ENCODE data around the gene CARNS1. TPM values are rescaled to one million over a fixed set of nuclear protein-coding genes. Genes with fewer than 3 reads are reported as not detected.
"Not testable (repeated sequence)": the region's sequence is repeated elsewhere in the genome, so short reads cannot be mapped to it uniquely, and the experiment has no call there.

CARNS1 gene
- polyA plus RNA-seq, 4 donors, result 1.1 to 4.4 (median 1.8) TPM

DNA sequence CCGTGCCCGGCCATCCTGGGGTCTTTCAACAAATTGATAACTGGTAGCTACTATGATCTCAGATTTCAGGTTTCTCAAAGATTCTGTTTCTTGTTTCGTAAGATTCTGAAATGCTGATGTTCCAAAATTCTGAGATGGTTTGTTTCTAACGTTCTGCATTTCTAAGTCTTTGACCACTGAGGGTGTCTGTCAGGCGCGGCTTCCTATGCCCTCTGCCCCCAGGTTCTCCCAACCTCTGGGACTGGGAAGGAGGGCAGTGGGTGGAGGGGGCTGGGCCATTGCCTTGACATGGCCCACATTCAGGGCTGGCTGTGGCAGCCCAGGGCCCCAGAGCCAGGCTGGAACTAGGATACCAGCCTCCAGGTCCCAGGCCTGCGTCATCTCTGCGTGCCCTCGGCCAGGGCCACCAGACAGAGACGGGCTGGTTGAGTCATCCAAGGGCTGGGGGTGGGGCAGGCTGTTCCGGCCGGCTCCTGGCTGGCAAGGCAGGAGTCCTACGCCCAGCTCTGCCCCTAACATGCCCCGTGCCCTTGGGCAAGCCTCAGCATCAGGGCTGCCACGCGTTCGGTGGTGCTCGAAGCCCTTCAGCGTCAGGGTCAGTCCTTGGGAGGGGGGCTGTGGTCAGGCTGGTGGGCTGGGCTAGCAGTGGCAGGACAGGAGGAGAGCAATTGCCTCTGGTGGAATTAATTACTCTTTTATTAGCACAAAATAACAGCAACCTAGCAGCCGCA, 48.4 kb downstream of the CARNS1 start:
- no peak for DNase-seq (ENCODE audit: low read depth in 4 of 4, low spot score in 3 of 4)

DNA sequence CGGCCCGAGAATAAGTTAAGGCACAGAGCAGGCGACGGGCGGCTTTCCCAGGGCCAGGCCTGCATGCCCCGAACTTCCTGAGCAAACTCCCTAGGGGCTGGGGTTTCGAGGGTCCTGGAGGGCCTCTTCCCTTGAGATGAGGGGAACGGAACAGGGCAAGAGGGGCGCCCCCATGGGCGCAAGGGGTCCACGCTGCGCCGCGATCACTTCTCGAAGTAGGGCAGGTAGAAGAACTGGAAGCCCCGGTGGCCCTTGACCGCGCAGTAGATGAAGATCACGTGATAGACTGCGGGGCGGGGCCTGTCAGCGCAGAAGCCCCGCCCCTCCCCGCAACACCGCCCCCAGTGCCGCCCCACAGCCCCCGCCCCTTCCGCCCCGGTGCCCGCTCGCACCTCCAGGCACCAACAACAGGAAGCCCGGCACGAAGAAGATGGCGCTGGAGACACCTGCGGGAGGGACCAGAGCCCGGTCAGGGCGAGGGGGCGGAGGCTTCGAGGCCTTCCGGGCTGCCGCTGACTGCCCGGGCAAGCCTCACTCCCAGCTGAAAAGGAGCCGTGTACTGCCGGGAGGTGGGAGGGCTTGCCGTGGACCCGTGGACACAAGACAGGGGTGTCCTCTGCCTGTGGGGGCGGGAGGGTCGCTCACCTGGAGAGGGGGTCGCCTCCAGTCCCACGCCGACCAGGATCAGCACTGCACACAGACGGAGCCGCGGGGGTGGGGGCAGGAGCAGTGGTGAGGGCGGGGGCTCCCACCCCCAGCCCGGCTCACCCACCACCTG, 49.1 kb downstream of the CARNS1 start:
- peak in 3 of 4 donors; percentile 64 to 70 (median 70) for DNase-seq (ENCODE audit: low read depth in 4 of 4, low spot score in 3 of 4)

DNA sequence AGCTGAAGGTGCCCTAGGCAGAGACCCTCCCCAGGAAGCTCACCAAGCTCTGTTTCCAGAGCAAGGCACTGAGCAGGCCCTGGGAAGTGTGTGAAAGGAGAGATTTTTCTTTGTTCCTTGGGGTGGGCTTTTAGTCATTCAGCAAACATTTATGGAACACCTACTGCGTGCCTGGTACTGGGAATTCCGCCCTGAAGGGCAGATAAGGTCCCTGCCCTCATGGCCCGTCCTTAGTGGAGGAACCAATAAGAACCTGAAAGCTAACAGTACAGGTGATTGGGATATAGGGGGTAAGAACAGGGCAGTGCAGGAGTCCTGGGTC, 49.7 kb downstream of the CARNS1 start:
- no peak for DNase-seq (ENCODE audit: low read depth in 4 of 4, low spot score in 3 of 4)

DNA sequence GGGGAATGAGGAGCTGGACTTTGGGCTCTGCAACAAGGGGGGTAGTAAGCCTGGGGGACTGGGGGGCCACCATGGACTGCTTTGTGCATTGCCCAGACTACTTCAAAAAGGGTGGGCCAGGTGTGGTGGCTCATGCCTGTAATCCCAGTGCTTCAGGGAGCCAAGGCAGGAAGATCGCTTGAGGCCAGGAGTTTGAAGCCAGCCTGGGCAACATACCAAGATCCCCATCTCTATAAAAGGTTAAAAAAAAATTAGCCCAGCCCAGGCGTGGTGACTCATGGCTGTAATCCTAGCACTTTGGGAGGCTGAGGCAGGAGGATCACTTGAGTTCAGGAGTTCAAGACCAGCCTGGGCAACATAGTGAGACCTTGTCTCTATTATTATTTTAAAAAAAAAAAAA, 50.1 kb downstream of the CARNS1 start:
- not testable (repeated sequence) for DNase-seq (ENCODE audit: low read depth in 4 of 4, low spot score in 3 of 4)

DNA sequence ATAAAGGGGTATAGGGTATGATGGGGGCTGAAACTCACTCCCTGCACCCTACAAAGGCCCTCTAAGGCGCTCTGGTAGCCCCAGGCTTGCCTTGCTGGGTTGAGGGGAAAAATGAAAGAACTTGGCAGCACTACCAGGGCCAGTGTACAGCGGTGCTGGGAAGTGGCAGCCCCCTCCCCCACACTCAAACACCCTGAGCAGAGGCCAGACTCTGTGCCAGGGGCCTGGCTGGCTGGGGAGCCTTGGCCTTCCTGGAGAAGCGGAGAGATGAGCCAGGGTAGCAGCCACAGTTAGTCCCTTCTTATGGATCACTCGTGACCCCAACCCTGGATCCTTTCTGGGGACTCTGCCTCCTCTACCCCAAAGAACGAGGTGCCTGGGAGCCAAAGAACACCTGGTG, 50.9 kb downstream of the CARNS1 start:
- DNase-seq (ENCODE audit: low read depth in 4 of 4, low spot score in 3 of 4), result no peak

DNA sequence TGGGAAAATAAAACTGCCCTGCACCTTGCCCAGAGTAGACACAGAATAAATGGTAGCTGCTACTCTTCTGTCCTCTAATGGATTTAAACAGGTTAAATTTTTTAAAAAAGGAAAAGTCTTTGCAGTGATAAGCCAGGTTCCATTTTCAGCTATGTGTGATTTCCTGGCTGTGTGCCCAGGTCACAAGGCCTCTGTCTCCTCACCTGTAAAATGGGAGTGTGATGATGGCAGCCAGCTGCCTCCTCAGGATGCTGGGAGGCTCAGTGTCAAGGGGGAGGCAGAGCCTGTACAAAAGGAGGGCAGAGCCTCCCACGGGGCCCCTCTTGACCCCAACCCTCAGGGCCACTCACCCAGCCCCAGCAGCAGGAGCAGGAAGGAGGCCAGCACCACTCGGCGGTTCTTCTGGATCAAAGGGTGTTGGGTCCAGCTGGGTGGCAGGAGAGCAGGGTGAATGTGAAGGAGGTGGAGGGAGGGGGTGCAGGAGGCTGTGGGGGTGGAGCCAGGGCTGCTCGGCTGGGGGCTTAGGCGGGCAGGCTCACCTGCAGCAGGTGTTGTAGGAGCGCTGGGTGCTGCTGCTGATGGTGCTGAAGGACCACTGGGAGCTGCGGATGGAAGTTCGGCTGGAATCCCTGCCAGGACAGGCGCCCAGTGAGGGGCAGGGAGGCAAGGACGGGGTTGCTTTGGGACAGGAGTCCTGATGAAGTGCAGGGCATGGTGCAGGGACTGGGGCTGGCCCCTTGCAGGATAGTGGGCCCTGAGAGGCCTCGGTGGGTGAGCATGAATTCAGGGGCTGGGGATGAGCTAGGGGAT, 51.7 kb downstream of the CARNS1 start:
- no peak for DNase-seq (ENCODE audit: low read depth in 4 of 4, low spot score in 3 of 4)

DNA sequence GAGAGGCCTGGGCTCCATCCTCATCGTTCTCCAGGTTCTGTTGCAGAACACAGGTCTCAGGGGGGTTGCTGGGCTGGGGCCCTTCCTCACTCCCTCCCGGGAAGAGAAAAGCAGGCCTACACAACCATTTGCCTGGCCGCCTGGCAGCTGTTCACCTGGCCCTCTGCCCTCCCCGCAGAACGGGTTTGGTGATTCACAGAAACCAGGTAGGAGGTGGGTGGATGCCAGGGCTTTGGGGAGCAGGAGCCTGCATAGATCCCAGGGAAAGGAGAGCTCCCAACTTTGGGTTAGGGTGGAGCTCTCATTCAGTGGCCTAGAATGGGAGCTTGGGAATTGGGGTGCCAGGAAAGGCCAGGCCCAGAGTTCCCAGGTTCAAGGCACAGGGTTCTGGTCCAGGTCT, 52.6 kb downstream of the CARNS1 start:
- DNase-seq (ENCODE audit: low read depth in 4 of 4, low spot score in 3 of 4), result no peak

DNA sequence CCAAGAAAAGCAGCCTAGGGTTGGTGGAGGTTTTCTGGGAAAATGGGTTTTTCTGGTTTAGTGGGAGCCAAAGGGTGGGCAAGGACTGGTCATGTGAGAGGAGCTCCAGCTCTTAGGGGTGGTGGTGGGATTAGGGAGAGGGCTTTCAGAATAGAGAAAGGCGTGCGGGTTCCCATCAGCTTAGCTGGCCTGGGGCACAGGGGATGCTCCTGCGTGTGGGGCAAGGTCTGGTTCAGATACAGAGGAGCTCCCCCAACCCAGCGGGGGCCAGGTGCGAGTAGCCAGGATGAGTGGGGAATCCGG, 52.9 kb downstream of the CARNS1 start:
- no peak for DNase-seq (ENCODE audit: low read depth in 4 of 4, low spot score in 3 of 4)

DNA sequence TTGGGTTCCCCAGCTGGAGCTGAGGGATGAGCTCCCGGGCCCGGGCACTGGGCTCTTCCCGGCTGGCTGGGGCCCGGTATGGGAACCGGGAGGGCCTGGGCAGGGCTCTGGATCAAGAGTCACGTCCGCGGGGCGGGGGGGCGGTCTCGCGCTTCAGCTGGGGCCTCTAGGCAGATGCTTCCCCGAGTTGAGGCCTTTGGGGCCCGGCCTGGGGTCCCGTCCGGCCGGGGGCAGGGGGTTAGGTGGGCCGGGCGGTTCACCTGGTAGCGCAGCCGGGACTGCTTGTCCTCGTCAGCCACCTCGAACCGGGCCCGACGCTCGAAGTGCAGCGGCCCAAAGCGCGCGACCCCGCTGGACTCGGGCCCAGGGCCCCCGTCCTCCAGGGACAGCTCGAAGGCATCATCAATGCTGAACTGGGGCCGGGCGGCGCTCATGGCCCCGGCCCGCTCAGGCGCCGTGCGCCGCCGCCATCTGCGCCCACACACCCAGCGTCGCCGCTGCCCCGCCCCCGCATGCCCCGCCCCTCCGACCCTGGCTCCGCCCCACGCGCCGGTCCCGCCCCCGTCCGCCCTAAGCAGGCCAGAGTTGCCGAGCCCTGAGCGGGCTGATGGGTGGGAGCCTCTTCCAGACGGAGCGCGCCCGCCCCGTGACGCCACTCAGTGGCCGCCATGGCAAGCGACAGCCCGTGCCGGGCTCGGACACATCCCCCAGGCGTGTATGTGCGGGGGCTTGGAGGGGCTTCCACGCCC, 53.5 kb downstream of the CARNS1 start, which contains the start of gene TMEM134:
TMEM134 (minus strand) TSS at position 493 of the 749 bp plus-strand sequence; CDS start at position 434, 59 bp downstream.
- peak; percentile 74 to 84 (median 80) for DNase-seq (ENCODE audit: low read depth in 4 of 4, low spot score in 3 of 4)

DNA sequence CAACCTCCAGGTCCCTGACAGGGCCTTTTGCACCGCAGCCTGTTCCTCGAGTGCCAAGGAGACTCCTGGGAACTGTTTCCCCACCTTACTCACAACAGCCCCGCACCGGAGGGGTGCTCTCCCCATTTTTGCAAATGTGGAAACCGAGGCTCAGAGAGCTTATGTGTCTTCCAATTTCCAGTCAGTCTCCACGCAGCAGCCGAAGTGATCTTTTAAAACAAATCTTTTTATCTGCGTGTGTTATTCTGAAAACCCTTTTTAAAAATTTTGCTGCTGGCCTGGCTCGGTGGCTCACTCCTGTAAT, 54.0 kb downstream of the CARNS1 start:
- no peak for DNase-seq (ENCODE audit: low read depth in 4 of 4, low spot score in 3 of 4)

DNA sequence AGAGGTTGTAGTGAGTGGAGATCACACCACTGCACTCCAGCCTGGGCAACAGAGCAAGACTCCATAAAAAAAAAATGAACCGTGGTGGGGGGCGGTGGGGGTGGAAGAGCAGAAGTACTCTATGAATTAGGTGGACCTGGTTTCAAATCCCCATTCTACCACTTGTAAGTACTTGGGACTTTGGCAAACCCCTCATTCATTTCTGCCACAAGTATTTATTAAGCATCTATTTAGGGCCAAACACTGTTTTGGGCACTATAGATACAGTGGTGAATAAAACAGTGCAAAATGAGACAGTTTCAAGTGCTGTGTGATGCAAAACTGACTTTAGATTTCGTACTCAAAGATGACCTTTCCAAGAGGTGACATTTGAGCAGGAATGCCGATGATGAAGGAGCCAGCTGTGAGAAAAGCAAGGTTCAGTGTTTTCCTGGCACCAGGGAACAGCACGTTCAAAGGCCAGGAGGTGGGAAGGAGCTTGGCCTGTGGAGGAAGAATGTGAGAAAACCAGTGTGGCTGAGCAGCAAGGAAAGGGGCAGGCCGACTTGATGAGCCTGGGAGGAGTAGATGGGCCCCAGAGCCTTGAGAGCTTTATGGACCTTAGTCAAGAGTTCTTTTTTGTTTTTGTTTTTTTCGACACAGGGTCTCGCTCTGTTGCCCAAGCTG, 55.0 kb downstream of the CARNS1 start:
- no peak for DNase-seq (ENCODE audit: low read depth in 4 of 4, low spot score in 3 of 4)

DNA sequence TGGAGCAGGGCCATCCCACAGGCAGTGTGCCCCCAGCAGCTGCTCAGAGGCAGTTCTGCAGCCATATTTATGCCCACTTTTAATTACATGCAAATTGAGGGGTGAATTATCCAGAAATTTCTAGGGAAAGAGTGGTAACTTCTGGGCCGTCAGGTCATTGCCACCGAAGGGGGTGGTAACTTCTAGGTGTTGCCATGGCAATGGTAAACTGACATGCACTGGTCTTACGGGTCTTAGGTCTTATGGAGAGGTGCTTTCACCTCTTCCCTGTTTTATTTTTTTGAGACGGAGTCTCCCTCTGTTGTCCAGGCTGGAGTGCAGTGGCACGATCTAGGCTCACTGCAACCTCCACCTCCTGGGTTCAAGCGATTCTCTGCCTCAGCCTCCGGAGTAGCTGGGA, 57.4 kb downstream of the CARNS1 start:
- DNase-seq (ENCODE audit: low read depth in 4 of 4, low spot score in 3 of 4), result no peak

Other genes with a start within 250 kb of the CARNS1 start
- 10 to 100 TPM; 43.3 to 66.4 (median 47.0) TPM for gene GRK2, start 149.2 kb upstream of the CARNS1 start, polyA plus RNA-seq (ENCODE audit: insufficient read length in 4 of 4)
- gene ANKRD13D, start 126.4 kb upstream of the CARNS1 start, polyA plus RNA-seq (ENCODE audit: insufficient read length in 4 of 4), result 10 to 100 TPM; 20.2 to 60.0 (median 30.1) TPM
- gene SSH3, start 112.1 kb upstream of the CARNS1 start, polyA plus RNA-seq (ENCODE audit: insufficient read length in 4 of 4), result 10 to 100 TPM; 16.6 to 37.2 (median 24.5) TPM
- 10 to 100 TPM; 18.5 to 36.3 (median 22.3) TPM for gene POLD4, start 62.1 kb upstream of the CARNS1 start, polyA plus RNA-seq (ENCODE audit: insufficient read length in 4 of 4)
- gene CLCF1, start 42.1 kb upstream of the CARNS1 start, polyA plus RNA-seq (ENCODE audit: insufficient read length in 4 of 4), result 10 to 100 TPM in 1 of 4 donors, 1 to 10 TPM in 3; 5.4 to 12.9 (median 7.0) TPM
- gene RAD9A, start 23.7 kb upstream of the CARNS1 start, polyA plus RNA-seq (ENCODE audit: insufficient read length in 4 of 4), result 10 to 100 TPM; 16.6 to 37.5 (median 19.1) TPM
- 100 to 1,000 TPM in 3 of 4 donors, 10 to 100 TPM in 1; 77.6 to 177 (median 146) TPM for gene PPP1CA, start 13.8 kb upstream of the CARNS1 start, polyA plus RNA-seq (ENCODE audit: insufficient read length in 4 of 4)
- 10 to 100 TPM in 1 of 4 donors, 1 to 10 TPM in 3; 2.5 to 11.7 (median 4.4) TPM for gene TBC1D10C, start 11.6 kb upstream of the CARNS1 start, polyA plus RNA-seq (ENCODE audit: insufficient read length in 4 of 4)
- gene RPS6KB2, start 12.8 kb downstream of the CARNS1 start, polyA plus RNA-seq (ENCODE audit: insufficient read length in 4 of 4), result 10 to 100 TPM; 37.4 to 46.7 (median 41.7) TPM
- gene PTPRCAP, start 22.0 kb downstream of the CARNS1 start, polyA plus RNA-seq (ENCODE audit: insufficient read length in 4 of 4), result 1 to 10 TPM in 3 of 4 donors, under 1 TPM in 1; 0.86 to 2.4 (median 2.0) TPM
- 10 to 100 TPM; 43.9 to 82.9 (median 59.9) TPM for gene CORO1B, start 27.8 kb downstream of the CARNS1 start, polyA plus RNA-seq (ENCODE audit: insufficient read length in 4 of 4)
- gene GPR152, start 37.1 kb downstream of the CARNS1 start, polyA plus RNA-seq (ENCODE audit: insufficient read length in 4 of 4), result not detected
- under 1 TPM; 0.54 to 0.75 (median 0.64) TPM for gene CABP4, start 39.7 kb downstream of the CARNS1 start, polyA plus RNA-seq (ENCODE audit: insufficient read length in 4 of 4)
- gene TMEM134, start 53.6 kb downstream of the CARNS1 start, polyA plus RNA-seq (ENCODE audit: insufficient read length in 4 of 4), result 10 to 100 TPM; 32.4 to 73.8 (median 42.1) TPM
- gene AIP, start 67.3 kb downstream of the CARNS1 start, polyA plus RNA-seq (ENCODE audit: insufficient read length in 4 of 4), result 10 to 100 TPM; 52.7 to 69.0 (median 65.4) TPM
- gene PITPNM1, start 89.7 kb downstream of the CARNS1 start, polyA plus RNA-seq (ENCODE audit: insufficient read length in 4 of 4), result 10 to 100 TPM; 26.9 to 38.6 (median 33.7) TPM
- 10 to 100 TPM; 28.4 to 60.1 (median 44.1) TPM for gene CDK2AP2, start 92.5 kb downstream of the CARNS1 start, polyA plus RNA-seq (ENCODE audit: insufficient read length in 4 of 4)
- under 1 TPM in 2 of 4 donors, not detected in 2; 0.29 to 0.39 TPM for gene CABP2, start 107.8 kb downstream of the CARNS1 start, polyA plus RNA-seq (ENCODE audit: insufficient read length in 4 of 4)
- 100 to 1,000 TPM; 560 to 818 (median 731) TPM for gene GSTP1, start 168.1 kb downstream of the CARNS1 start, polyA plus RNA-seq (ENCODE audit: insufficient read length in 4 of 4)
- gene NDUFV1, start 191.3 kb downstream of the CARNS1 start, polyA plus RNA-seq (ENCODE audit: insufficient read length in 4 of 4), result 100 to 1,000 TPM; 122 to 271 (median 155) TPM
- gene NUDT8, start 214.3 kb downstream of the CARNS1 start, polyA plus RNA-seq (ENCODE audit: insufficient read length in 4 of 4), result 10 to 100 TPM in 1 of 4 donors, 1 to 10 TPM in 3; 3.6 to 10.1 (median 4.1) TPM
- not detected for gene TBX10, start 224.1 kb downstream of the CARNS1 start, polyA plus RNA-seq (ENCODE audit: insufficient read length in 4 of 4)
- gene ACY3, start 235.1 kb downstream of the CARNS1 start, polyA plus RNA-seq (ENCODE audit: insufficient read length in 4 of 4), result 10 to 100 TPM in 3 of 4 donors, 1 to 10 TPM in 1; 1.0 to 26.6 (median 20.6) TPM

Data from left renal pelvis (tissue), 4 donors.